ENCODE measurements around the gene TRIM6. TPM values are rescaled to one million over a fixed set of nuclear protein-coding genes. Genes with fewer than 3 reads are reported as not detected.

The TRIM6 gene
- total RNA-seq, 2 experiments from 2014 or later, result not detected

DNA sequence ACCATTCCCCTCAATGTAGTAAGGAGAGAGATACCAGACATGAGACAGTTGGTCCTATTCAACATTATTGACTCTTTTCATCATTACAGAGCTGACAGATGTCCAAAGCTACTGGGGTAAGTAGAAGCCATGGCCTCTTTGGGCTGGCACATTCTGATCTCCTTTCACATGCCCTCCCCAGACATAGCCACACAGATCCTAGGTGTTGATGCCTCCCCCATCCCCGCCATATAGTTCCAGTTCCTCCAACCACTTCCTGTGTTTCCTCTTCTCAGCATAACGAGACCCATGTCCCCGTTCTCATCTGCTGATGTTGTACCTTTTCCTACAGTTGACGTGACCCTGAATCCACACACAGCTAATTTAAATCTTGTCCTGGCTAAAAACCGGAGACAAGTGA, 14.0 kb downstream of the TRIM6 start:
- intact Hi-C loops (cut with DNase I, micrococcal nuclease), result no loop called here
- CTCF ChIA-PET, result no interaction called here

DNA sequence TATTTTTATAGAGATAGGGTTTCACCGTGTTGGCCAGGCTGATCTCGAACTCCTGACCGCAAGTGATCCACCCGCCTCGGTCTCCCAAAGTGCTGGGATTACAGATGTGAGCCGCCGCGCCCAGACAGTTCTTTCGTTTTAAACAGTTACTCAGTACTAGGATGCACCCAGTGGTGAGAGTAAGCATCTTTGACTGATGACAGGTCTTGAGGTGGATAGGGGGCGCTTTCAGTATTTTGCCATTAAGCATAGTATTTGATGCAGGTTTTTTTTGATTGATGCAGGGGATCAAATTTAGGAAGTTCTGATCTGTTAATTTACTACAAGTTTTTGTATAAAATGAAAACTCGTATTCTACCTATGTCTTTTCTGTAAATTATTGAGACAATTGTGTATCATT, 15.2 kb downstream of the TRIM6 start:
- no peaks in the 10 kb centered on the region for H3K27me3 ChIP-seq (ENCODE audit: control insufficient read depth in 1 of 2, insufficient read depth in 2 of 2, low read length in 2 of 2)
- ATAC-seq (ENCODE audit: poor library complexity) (no peak), DNase-seq (no peak)
- no peak overlapping the region for H3K4me3 ChIP-seq (ENCODE audit: low read length)
- no peaks in the 10 kb centered on the region for H3K36me3 Mint-ChIP-seq (ENCODE audit: low read depth)
- TF ChIP-seq, protein P1, sequence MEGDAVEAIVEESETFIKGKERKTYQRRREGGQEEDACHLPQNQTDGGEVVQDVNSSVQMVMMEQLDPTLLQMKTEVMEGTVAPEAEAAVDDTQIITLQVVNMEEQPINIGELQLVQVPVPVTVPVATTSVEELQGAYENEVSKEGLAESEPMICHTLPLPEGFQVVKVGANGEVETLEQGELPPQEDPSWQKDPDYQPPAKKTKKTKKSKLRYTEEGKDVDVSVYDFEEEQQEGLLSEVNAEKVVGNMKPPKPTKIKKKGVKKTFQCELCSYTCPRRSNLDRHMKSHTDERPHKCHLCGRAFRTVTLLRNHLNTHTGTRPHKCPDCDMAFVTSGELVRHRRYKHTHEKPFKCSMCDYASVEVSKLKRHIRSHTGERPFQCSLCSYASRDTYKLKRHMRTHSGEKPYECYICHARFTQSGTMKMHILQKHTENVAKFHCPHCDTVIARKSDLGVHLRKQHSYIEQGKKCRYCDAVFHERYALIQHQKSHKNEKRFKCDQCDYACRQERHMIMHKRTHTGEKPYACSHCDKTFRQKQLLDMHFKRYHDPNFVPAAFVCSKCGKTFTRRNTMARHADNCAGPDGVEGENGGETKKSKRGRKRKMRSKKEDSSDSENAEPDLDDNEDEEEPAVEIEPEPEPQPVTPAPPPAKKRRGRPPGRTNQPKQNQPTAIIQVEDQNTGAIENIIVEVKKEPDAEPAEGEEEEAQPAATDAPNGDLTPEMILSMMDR (IDR thresholded peaks at IDR 0.05), result no peak
- H3K9me3 ChIP-seq (ENCODE audit: control insufficient read depth in 1 of 2, insufficient read depth in 1 of 2, low read length in 2 of 2), result no peaks in the 10 kb centered on the region
- no peak overlapping the region for H3K4me3 Mint-ChIP-seq
- intact Hi-C loops (cut with DNase I, micrococcal nuclease), result no loop called here
- no peaks in the 10 kb centered on the region for H3K27me3 Mint-ChIP-seq
- no peaks in the 10 kb centered on the region for H3K9me3 Mint-ChIP-seq
- ChIA-PET CTCF (interaction anchor here (1.7 kb wide), 1 partner anchor 11 kb away, joined by 7 read pairs; no protein-coding TSS in a partner anchor), POLR2A (no interaction called here)
- H3K4me1 Mint-ChIP-seq (ENCODE audit: low read depth), result no peaks in the 10 kb centered on the region
- H3K27ac Mint-ChIP-seq, result no peak overlapping the region
- H3K36me3 ChIP-seq (ENCODE audit: insufficient read depth, low read length), result no peaks in the 10 kb centered on the region
- H3K27ac ChIP-seq (ENCODE audit: low read depth in 1 of 2, low read length in 2 of 2), result no peak overlapping the region
- H3K4me1 ChIP-seq (ENCODE audit: insufficient read depth, low read length), result no peaks in the 10 kb centered on the region

More for the DNA sequence above, 14.0 kb downstream of the TRIM6 start:
- Histone ChIP-seq H3K9me3 (ENCODE audit: control insufficient read depth in 1 of 2, insufficient read depth in 1 of 2, low read length in 2 of 2) (no peaks in the 10 kb centered on the region), H3K27ac (ENCODE audit: low read depth in 1 of 2, low read length in 2 of 2) (no peak overlapping the region), H3K27me3 (ENCODE audit: control insufficient read depth in 1 of 2, insufficient read depth in 2 of 2, low read length in 2 of 2) (peaks cover 0 to 2% of the 10 kb centered on the region in 2 experiments), H3K4me3 (ENCODE audit: low read length) (no peak overlapping the region), H3K36me3 (ENCODE audit: insufficient read depth, low read length) (no peaks in the 10 kb centered on the region), H3K4me1 (ENCODE audit: insufficient read depth, low read length) (no peaks in the 10 kb centered on the region)
- Mint-ChIP-seq H3K4me1 (ENCODE audit: low read depth) (no peaks in the 10 kb centered on the region), H3K27ac (no peak overlapping the region), H3K9me3 (no peaks in the 10 kb centered on the region), H3K36me3 (ENCODE audit: low read depth) (no peaks in the 10 kb centered on the region), H3K27me3 (no peaks in the 10 kb centered on the region), H3K4me3 (no peak overlapping the region)
- POLR2A ChIA-PET, result no interaction called here
- TF ChIP-seq, protein P1 (IDR thresholded peaks at IDR 0.05), result no peak
- DNase-seq, result no peak
- no peak for ATAC-seq (ENCODE audit: poor library complexity)

DNA sequence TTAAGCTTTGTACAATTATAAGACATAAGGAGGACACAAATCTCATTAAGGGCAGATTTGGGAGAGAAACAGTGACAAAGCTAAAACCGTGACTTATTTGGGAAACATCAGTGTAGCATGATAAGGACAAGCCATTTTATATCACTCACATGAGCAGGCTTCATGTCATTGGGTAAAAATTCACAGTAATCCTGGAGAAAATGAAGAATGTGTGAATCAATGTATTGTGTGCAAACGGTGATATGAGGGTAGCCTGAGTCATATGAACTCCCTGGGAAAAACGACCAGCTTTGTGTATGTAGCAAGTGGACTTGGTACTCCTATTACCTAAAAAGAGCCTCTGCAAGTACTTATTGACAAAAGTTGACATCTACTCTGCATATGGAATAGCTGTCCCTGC, 22.4 kb downstream of the TRIM6 start:
- TF ChIP-seq, protein P1 (IDR thresholded peaks at IDR 0.05), result no peak
- Histone ChIP-seq H3K4me3 (ENCODE audit: low read length) (no peak overlapping the region), H3K27ac (ENCODE audit: low read depth in 1 of 2, low read length in 2 of 2) (no peak overlapping the region), H3K27me3 (ENCODE audit: control insufficient read depth in 1 of 2, insufficient read depth in 2 of 2, low read length in 2 of 2) (no peaks in the 10 kb centered on the region), H3K4me1 (ENCODE audit: insufficient read depth, low read length) (peaks cover 1% of the 10 kb centered on the region), H3K9me3 (ENCODE audit: control insufficient read depth in 1 of 2, insufficient read depth in 1 of 2, low read length in 2 of 2) (no peaks in the 10 kb centered on the region), H3K36me3 (ENCODE audit: insufficient read depth, low read length) (no peaks in the 10 kb centered on the region)
- Mint-ChIP-seq H3K36me3 (ENCODE audit: low read depth) (no peaks in the 10 kb centered on the region), H3K4me1 (ENCODE audit: low read depth) (peaks cover 3% of the 10 kb centered on the region), H3K27me3 (no peaks in the 10 kb centered on the region), H3K9me3 (no peaks in the 10 kb centered on the region), H3K4me3 (no peak overlapping the region), H3K27ac (no peak overlapping the region)
- POLR2A ChIA-PET, result no interaction called here
- no peak for ATAC-seq (ENCODE audit: poor library complexity)
- intact Hi-C loops (cut with DNase I, micrococcal nuclease), result no loop called here
- CTCF ChIA-PET, result interaction anchor here (1.1 kb wide), 1 partner anchor 18 kb away, joined by 3 read pairs; no protein-coding TSS in a partner anchor
- no peak for DNase-seq
